ENCODE data around the gene ADARB2. TPM values are rescaled to one million over a fixed set of nuclear protein-coding genes. Genes with fewer than 3 reads are reported as not detected.

ADARB2 gene
- total RNA-seq, 2 donors from 2014 or later = 8.0 to 12.2 TPM

GRCh38 chr10:1141261-1141660, 596.1 kb downstream of the ADARB2 start:
- intact Hi-C loops (cut with DNase I) = no loop called here
- DNase-seq (no peak), ATAC-seq (no peak)
- Histone ChIP-seq H3K27ac (no peak overlapping the region), H3K27me3 (no peaks in the 10 kb centered on the region), H3K4me3 (no peak overlapping the region), H3K36me3 (replicated peaks in 1 of 2; ENCODE audit: insufficient read depth in 1 of 2, low read depth in 2 of 2) (no peaks in the 10 kb centered on the region), H3K4me1 (no peaks in the 10 kb centered on the region), H3K9me3 (no peaks in the 10 kb centered on the region)
- TF ChIP-seq POLR2A (IDR thresholded peaks at IDR 0.05) (no peak), CTCF (IDR thresholded peaks at IDR 0.05) (no peak)
- WGBS, 2 donors = 56 to 67% methylated on average over 7 of the region's 7 CpGs

GRCh38 chr10:1138529-1138928, 598.8 kb downstream of the ADARB2 start:
- Histone ChIP-seq H3K4me1 (no peaks in the 10 kb centered on the region), H3K27me3 (no peaks in the 10 kb centered on the region), H3K36me3 (replicated peaks in 1 of 2; ENCODE audit: insufficient read depth in 1 of 2, low read depth in 2 of 2) (no peaks in the 10 kb centered on the region), H3K4me3 (no peak overlapping the region), H3K27ac (no peak overlapping the region), H3K9me3 (no peaks in the 10 kb centered on the region)
- DNase-seq (no peak), ATAC-seq (no peak)
- no peak for TF ChIP-seq POLR2A (IDR thresholded peaks at IDR 0.05)
- 61 to 71% methylated on average over 1 of the region's 1 CpG for WGBS, 2 donors
- intact Hi-C loops (cut with DNase I) = no loop called here

- no peaks in the 10 kb centered on the region for H3K36me3 ChIP-seq (replicated peaks in 1 of 2; ENCODE audit: insufficient read depth in 1 of 2, low read depth in 2 of 2)
- DNase-seq (no peak), ATAC-seq (no peak)
- no peak overlapping the region for H3K4me3 ChIP-seq
- intact Hi-C loops (cut with DNase I) = no loop called here
- no peaks in the 10 kb centered on the region for H3K4me1 ChIP-seq
- no peaks in the 10 kb centered on the region for H3K9me3 ChIP-seq
- no peak for TF ChIP-seq POLR2A (IDR thresholded peaks at IDR 0.05)
- TF ChIP-seq CTCF (IDR thresholded peaks at IDR 0.05) = no peak
- H3K27ac ChIP-seq = no peak overlapping the region
- WGBS, 2 donors = 73 to 76% methylated on average over 10 of the region's 10 CpGs
- no peaks in the 10 kb centered on the region for H3K27me3 ChIP-seq
Measured at GRCh38 chr10:1137499-1138163, 599.7 kb downstream of the ADARB2 start.

- ATAC-seq = no peak
- no peaks in the 10 kb centered on the region for H3K4me1 ChIP-seq
- H3K36me3 ChIP-seq (replicated peaks in 1 of 2; ENCODE audit: insufficient read depth in 1 of 2, low read depth in 2 of 2) = no peaks in the 10 kb centered on the region
- no peaks in the 10 kb centered on the region for H3K27me3 ChIP-seq
- H3K27ac ChIP-seq = no peak overlapping the region
- DNase-seq = no peak
- H3K4me3 ChIP-seq = no peak overlapping the region
- intact Hi-C loops (cut with DNase I) = no loop called here
- no peaks in the 10 kb centered on the region for H3K9me3 ChIP-seq
- TF ChIP-seq POLR2A (IDR thresholded peaks at IDR 0.05) = no peak
Measured at GRCh38 chr10:1136268-1136667, 601.1 kb downstream of the ADARB2 start.

GRCh38 chr10:1134156-1134555, 603.2 kb downstream of the ADARB2 start:
- DNase-seq (no peak), ATAC-seq (no peak)
- H3K36me3 ChIP-seq (replicated peaks in 1 of 2; ENCODE audit: insufficient read depth in 1 of 2, low read depth in 2 of 2) = peaks cover 10 to 13% of the 10 kb centered on the region in 2 donors
- no peaks in the 10 kb centered on the region for H3K4me1 ChIP-seq
- 51 to 60% methylated on average over 1 to 2 of the region's 2 CpGs for WGBS, 2 donors
- TF ChIP-seq POLR2A (IDR thresholded peaks at IDR 0.05) (no peak), CTCF (IDR thresholded peaks at IDR 0.05) (no peak)
- intact Hi-C loops (cut with DNase I) = no loop called here
- no peak overlapping the region for H3K27ac ChIP-seq
- H3K9me3 ChIP-seq = no peaks in the 10 kb centered on the region
- no peak overlapping the region for H3K4me3 ChIP-seq
- no peaks in the 10 kb centered on the region for H3K27me3 ChIP-seq

- Histone ChIP-seq H3K27me3 (no peaks in the 10 kb centered on the region), H3K27ac (no peak overlapping the region), H3K9me3 (no peaks in the 10 kb centered on the region), H3K4me1 (no peaks in the 10 kb centered on the region), H3K4me3 (no peak overlapping the region), H3K36me3 (replicated peaks in 1 of 2; ENCODE audit: insufficient read depth in 1 of 2, low read depth in 2 of 2) (peaks cover 11 to 18% of the 10 kb centered on the region in 2 donors)
- TF ChIP-seq POLR2A (IDR thresholded peaks at IDR 0.05) (no peak), CTCF (IDR thresholded peaks at IDR 0.05) (no peak)
- WGBS, 2 donors = 96 to 98% methylated on average over 3 of the region's 3 CpGs
- intact Hi-C loops (cut with DNase I) = no loop called here
- ATAC-seq = no peak
- DNase-seq = no peak
Measured at GRCh38 chr10:1133495-1134045, 603.8 kb downstream of the ADARB2 start.
